Heart left ventricle (tissue), 16 donors: Measurements from ENCODE around the gene DIDO1. TPM values are rescaled to one million over a fixed set of nuclear protein-coding genes. Genes with fewer than 3 reads are reported as not detected.

Experiments
- ATAC-seq, 4 donors: fragments of 200-7000 bp; cut with Tn5 transposase; one replicate each; pipeline ENCODE4 v1.9.1; 2020 to 2022; ENCODE audit warnings: moderate library complexity in 4 of 4, mild to moderate bottlenecking in 3 of 4, moderate number of reproducible peaks in 1 of 4
- DNase-seq, 5 donors: peaks; one replicate each; pipeline ENCODE4 v3.0.0-alpha.2; 2020
- H3K27ac ChIP-seq, 12 donors: fragments of 200-600 bp; sonication (generic) in 4 of 12; one replicate each; pipeline versions ENCODE4 v1.5.0 to v1.8.0; 2016 to 2022; ENCODE audit warnings: mild to moderate bottlenecking in 2 of 12
- H3K27me3 ChIP-seq, 9 donors: fragments of 200-600 bp; sonication (generic) in 2 of 9; one replicate each; pipeline versions ENCODE4 v1.5.1 to v1.8.0; 2016 to 2022; ENCODE audit warnings: mild to moderate bottlenecking in 3 of 9
- H3K36me3 ChIP-seq, 9 donors: fragments of 200-600 bp; sonication (generic) in 2 of 9; one replicate each; pipeline versions ENCODE4 v1.5.0 to v1.8.0; 2018 to 2022; ENCODE audit warnings: mild to moderate bottlenecking in 2 of 9
- H3K4me1 ChIP-seq, 12 donors: fragments of 200-600 bp; sonication (generic) in 4 of 12; one replicate each; pipeline versions ENCODE4 v1.5.0 to v1.8.0; 2016 to 2022; ENCODE audit warnings: mild to moderate bottlenecking in 3 of 12
- H3K4me3 ChIP-seq, 12 donors: fragments of 200-600 bp; sonication (generic) in 4 of 12; one replicate each; pipeline versions ENCODE4 v1.5.0 to v1.8.0; 2017 to 2022; ENCODE audit warnings: mild to moderate bottlenecking in 9 of 12, moderate library complexity in 4 of 12
- H3K9me3 ChIP-seq, 12 donors: fragments of 200-600 bp; sonication (generic) in 4 of 12; one replicate each; pipeline versions ENCODE4 v1.5.0 to v1.8.0; 2016 to 2022; ENCODE audit warnings: mild to moderate bottlenecking in 1 of 12
- POLR2A ChIP-seq, 2 donors: fragments of 450-650 bp; IDR thresholded peaks; one replicate each; pipeline ENCODE4 v1.6.1; 2017; ENCODE audit warnings: antibody characterized with exemption in 2 of 2, mild to moderate bottlenecking in 2 of 2, moderate library complexity in 2 of 2
- WGBS, 4 donors: extraction: QIAGEN DNeasy Blood & Tissue Kit in 2 of 4; methylation state at CpG; one replicate each; pipeline versions ENCODE4 v1.1.5 to v1.1.7; 2013 to 2018; 5-methylcytosine and 5-hydroxymethylcytosine counted together
- intact Hi-C, 10 donors: fragments of 100-400 bp; cut with DNase I; formaldehyde crosslinking; loops; one replicate each; pipeline versions ENCODE4 v1.11.1 to v1.14.2; 2022
- polyA plus RNA-seq, 2 donors: library from polyadenylated mRNA; stranded (reverse); fragments of 200-250 nt; gene quantifications; one replicate each; pipeline ENCODE4 v1.2.3, GENCODE V29; 2013
- total RNA-seq, 9 donors: library from RNA; depleted of rRNA in 2 of 9; stranded (reverse); fragments of >200 nt in 2 of 9; fragmentation: NEBNext Ultra II Directional in 3 of 9; extraction: Animal tissue kit (Norgen Biotek cat#: 25700) in 3 of 9; gene quantifications; one replicate each; pipeline versions ENCODE4 v1.1.0 to v1.2.4, GENCODE V29; 2016 to 2023
- TF ChIP-seq, protein P1 (sequence below), 12 donors: fragments of 200-600 bp; sonication (generic) in 4 of 12; IDR thresholded peaks; one replicate each; pipeline versions ENCODE4 v1.5.0 to v1.8.0; 2018 to 2022; ENCODE audit warnings: antibody characterized with exemption in 12 of 12, mild to moderate bottlenecking in 5 of 12
- donor health status: ischemic (EF 13 %, LVEDD 7.1; RV severe dilation, severe dysfunction).
- donor health status: healthy with polysubstance abuse.
- donor health status: DM: no; HTN: yes; CAD: no.
- donor health status: DM: no; HTN: no; CAD: no.
- donor health status: ischemic (EF 25% LVEDD 6.9; RV normal size, moderate dysfunction).
- donor health status: ischemic (EF 25% LVEDD 5.7; RV mildly dilated, moderate dysfunction).
- donor health status: healthy.
- donor health status: DM: yes; HTN: yes; CAD: no.
- donor health status: ischemic (EF 35%, LVEDD 5.7; RV mildly dilated, moderate dysfunction).
- donor health status: nonischemic (EF 11% LVEDD 7.7; RV severe dilation, severe dysfunction).
- donor health status: DM: yes; HTN: yes; CAD: no.
- donor health status: PGD.
- donor health status: ischemic (EF 29% LVEDD 5.4; RV normal size, mild dysfunction).
- donor health status: nonischemic (EF 23%, LVEDD 6.1; RV moderate dilation, normal function).

DIDO1 gene
- total and polyA plus RNA-seq, 11 donors = 16.5 to 46.2 (median 38.4) TPM

DNA sequence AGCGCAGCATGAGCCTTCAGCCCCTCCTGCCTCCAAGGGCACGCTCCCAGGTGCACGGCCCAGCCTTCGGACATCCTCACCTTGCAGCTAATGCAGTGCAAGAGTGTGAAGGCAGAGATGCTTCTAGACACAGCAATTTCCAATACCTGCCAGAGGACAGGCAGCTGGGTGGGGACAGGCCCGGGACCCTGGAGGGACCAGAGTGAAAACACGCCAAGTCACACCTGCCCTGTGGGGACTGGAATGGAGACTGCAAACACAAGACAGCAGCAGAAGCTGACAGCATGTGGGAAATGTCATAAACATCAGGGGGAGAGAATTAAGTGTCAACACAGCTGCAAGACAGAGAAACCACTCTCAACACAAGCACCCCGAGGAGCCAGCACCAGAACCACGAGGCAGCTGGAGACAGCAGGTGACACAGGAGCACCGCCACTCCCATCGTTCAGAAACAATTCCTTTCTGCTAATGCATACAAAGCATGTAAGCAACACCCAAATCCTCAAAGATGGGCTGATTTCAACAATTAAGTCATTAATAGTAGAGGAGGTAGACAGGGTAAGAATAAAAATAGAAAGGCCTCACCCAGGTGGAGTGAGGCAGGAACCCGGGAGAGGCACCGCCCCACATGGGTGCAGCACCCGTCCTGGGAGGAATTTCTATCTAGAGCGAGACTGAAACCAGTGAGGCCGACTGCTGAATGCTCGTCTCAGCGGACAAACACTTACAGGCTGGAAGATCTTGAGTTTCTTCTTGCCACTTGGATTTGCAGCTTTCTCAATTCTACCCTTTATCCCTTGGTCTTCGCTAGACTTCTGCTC lies 17.1 kb downstream of the DIDO1 start:
- H3K4me3 ChIP-seq = no peak overlapping the region
- DNase-seq = no peak
- peaks cover 0 to 38% (median 22%) of the 10 kb centered on the region in 12 donors for H3K4me1 ChIP-seq
- intact Hi-C loops = loop anchor here in 1 of 10 donors (10.0 kb wide), 1 partner anchor 96 kb away; the partner anchor contains the start of gene BHLHE23
- ATAC-seq = no peak
- 85 to 88% (median 86%) methylated on average over 18 of the region's 18 CpGs for WGBS, 4 donors
- H3K27ac ChIP-seq = no peak overlapping the region
- no peaks in the 10 kb centered on the region for H3K9me3 ChIP-seq
- H3K27me3 ChIP-seq = no peaks in the 10 kb centered on the region
- TF ChIP-seq, protein P1, sequence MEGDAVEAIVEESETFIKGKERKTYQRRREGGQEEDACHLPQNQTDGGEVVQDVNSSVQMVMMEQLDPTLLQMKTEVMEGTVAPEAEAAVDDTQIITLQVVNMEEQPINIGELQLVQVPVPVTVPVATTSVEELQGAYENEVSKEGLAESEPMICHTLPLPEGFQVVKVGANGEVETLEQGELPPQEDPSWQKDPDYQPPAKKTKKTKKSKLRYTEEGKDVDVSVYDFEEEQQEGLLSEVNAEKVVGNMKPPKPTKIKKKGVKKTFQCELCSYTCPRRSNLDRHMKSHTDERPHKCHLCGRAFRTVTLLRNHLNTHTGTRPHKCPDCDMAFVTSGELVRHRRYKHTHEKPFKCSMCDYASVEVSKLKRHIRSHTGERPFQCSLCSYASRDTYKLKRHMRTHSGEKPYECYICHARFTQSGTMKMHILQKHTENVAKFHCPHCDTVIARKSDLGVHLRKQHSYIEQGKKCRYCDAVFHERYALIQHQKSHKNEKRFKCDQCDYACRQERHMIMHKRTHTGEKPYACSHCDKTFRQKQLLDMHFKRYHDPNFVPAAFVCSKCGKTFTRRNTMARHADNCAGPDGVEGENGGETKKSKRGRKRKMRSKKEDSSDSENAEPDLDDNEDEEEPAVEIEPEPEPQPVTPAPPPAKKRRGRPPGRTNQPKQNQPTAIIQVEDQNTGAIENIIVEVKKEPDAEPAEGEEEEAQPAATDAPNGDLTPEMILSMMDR (IDR thresholded peaks at IDR 0.05) = no peak
- TF ChIP-seq POLR2A (IDR thresholded peaks at IDR 0.05) = no peak
- H3K36me3 ChIP-seq = peaks cover 9 to 99% (median 94%) of the 10 kb centered on the region in 9 donors

DNA sequence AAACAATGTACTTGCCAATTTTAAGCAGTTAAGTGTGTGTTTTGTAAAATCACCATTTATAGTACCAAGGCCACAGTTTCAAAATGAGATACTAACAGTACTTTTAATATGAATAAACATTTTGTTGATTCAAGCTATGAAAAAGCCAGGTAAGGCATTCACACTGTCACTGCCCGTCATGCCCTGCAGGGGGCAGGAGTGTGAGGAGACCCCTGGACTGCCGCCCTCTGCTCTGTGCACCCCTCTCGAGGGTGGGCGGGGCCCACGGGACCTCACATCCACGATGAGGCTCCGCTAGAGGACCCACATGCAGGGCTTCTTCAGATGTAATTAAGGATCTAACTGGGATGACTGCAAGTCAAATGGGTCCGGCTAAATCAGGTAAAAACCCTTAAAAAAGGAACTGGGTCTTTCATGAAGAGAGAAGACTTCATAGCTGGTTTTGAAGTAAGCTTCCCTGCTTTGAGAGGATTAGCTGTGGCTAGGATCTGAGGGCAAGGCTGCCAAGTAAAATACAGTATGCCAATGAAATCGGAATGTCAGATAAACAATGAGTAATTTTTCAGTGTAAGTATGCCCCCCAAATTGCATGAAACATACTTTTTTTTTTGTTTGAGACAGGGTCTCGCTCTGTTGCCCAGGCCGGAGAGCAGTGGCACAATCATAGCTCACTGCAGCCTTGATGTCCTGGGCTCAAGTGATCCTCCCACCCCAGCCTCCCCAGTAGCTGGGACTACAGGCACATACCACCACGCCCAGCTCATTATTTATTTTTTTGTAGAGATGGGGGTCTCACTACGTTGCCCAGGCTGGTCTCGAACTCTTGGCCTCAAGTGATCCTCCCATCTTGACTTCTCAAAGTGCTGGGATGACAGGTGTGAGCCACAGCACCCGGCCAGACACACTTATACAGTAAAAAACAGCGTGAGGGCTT lies 18.7 kb downstream of the DIDO1 start:
- no peaks in the 10 kb centered on the region for H3K9me3 ChIP-seq
- H3K36me3 ChIP-seq = peaks cover 12 to 100% (median 100%) of the 10 kb centered on the region in 9 donors
- intact Hi-C loops = loop anchor here in 1 of 10 donors (10.0 kb wide), 1 partner anchor 97 kb away; the partner anchor contains the start of gene BHLHE23
- no peak overlapping the region for H3K4me3 ChIP-seq
- H3K27ac ChIP-seq = no peak overlapping the region
- WGBS, 4 donors = 70 to 76% (median 73%) methylated on average over 16 of the region's 16 CpGs
- TF ChIP-seq POLR2A (IDR thresholded peaks at IDR 0.05) = no peak
- TF ChIP-seq, protein P1 (IDR thresholded peaks at IDR 0.05) = peak in 10 of 12 donors; percentile 12 to 45 (median 33)
- ATAC-seq (no peak), DNase-seq (no peak)
- H3K27me3 ChIP-seq = no peaks in the 10 kb centered on the region
- H3K4me1 ChIP-seq = peaks cover 0 to 22% (median 6%) of the 10 kb centered on the region in 12 donors

DNA sequence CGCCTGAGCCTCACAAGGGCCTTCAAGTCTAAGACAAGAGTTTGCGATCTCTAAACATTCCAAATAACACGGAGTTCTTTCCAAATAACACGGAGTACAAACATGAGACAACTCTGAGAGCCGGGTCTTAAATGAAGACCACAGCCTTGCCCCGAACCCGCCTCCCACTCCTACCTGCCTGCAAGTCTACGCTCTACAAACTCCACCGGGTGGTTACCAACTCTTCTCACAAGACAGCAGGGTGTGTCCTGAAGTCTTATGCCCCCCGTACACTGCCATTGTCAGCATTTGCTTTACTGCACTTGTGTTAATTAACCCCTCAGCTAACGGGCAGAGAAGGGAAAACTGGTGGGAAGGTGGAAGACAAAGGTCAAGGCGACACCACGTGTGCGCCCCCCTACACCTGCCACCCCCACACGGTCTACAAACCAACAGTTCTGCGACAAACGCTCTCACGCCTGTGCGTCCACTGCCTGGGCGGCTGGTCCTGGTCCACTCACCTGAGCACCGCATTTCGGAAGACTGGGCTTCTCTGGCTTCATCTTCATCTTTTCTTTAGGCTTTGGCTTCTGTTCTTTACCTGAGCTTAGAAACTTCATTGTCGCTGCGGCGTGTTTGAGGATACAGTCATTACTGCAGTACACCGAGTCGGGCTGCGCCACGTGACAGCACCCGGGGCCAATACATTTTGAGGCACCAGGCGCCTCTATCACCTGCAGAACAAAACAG lies 19.5 kb downstream of the DIDO1 start:
- 88 to 93% (median 93%) methylated on average over 30 to 31 of the region's 31 CpGs for WGBS, 4 donors

More for the DNA sequence above, 19.5 kb downstream of the DIDO1 start:
- ATAC-seq (no peak), DNase-seq (no peak)
- Histone ChIP-seq H3K27me3 (no peaks in the 10 kb centered on the region), H3K4me3 (no peak overlapping the region), H3K36me3 (peaks cover 12 to 100% (median 99%) of the 10 kb centered on the region in 9 donors), H3K27ac (no peak overlapping the region), H3K4me1 (peaks cover 0 to 17% (median 4%) of the 10 kb centered on the region in 12 donors), H3K9me3 (no peaks in the 10 kb centered on the region)
- TF ChIP-seq, protein P1 (IDR thresholded peaks at IDR 0.05) = no peak
- no peak for TF ChIP-seq POLR2A (IDR thresholded peaks at IDR 0.05)
- intact Hi-C loops = loop anchor here in 1 of 10 donors (10.0 kb wide), 1 partner anchor 98 kb away; the partner anchor contains the start of gene BHLHE23
